Measurements from ENCODE around the gene SFTPA1. TPM values are rescaled to one million over a fixed set of nuclear protein-coding genes. Genes with fewer than 3 reads are reported as not detected.
"Not testable (repeated sequence)": the region's sequence is repeated elsewhere in the genome, so short reads cannot be mapped to it uniquely, and the experiment has no call there.

SFTPA1 gene
- polyA plus RNA-seq, 10 donors = not detected

DNA sequence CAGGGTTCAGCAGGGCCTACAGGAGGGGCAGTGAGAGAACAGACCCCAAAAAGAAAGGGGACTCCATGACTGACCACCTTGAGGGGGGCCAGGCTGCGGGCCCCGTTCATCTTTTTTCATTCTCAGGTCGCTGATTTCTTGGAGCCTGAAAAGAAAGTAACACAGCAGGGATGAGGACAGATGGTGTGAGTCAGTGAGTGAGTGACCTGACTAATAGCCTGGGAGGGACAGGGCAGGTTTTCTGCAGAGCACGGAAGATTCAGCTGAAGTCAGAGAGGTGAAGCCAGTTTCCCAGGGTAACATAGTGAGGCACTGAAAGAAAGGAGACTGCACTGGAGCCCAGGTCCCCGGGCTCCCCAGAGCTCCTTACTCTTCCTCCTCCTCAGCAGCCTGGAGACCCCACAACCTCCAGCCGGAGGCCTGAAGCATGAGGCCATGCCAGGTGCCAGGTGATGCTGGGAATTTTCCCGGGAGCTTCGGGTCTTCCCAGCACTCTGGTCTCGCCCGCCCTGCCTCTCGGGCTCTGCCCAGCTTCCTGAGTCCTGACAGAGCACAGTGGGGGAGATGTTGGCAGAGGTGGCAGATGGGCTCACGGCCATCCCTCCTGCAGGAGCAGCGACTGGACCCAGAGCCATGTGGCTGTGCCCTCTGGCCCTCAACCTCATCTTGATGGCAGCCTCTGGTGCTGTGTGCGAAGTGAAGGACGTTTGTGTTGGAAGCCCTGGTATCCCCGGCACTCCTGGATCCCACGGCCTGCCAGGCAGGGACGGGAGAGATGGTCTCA is 646 bp downstream of the SFTPA1 start:
- DNase-seq = not testable (repeated sequence)

DNA sequence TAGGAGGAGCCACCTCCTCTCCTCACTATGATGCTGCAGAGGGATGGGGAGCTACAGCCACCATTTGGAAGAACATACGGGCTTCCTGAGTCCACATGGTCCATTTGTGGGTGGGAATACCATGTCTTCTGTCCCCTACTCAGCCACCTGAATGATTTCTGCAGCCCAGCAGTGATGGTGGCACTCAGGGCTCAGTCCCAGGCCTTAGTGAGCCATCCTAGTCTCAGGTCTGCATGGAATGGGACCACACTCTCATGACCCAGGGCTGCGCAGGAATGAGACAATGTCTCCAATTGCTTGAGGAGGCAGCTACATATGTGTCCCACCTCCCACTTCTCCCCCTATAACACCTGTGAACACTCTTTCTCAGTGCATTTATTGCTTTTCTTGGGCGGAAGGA is 4.8 kb downstream of the SFTPA1 start:
- no peak for DNase-seq

DNA sequence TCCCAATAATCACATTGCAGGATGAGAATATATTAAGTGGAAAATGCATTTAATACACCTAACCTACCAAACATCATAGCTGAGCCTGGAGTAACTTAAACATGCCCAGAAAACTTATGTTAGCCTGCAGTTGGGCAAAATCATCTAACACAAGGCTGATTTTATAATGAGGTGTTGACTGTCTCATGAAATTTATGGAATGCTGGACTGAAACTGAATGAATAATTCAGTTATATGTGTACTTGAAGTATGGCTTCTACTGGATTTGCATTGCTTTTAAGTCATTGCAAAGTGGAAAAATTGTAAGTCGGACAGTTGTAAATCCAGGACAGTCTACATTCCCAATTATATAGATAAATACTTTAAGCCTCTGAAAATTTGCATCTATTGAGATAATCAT is 5.4 kb downstream of the SFTPA1 start:
- DNase-seq = no peak

DNA sequence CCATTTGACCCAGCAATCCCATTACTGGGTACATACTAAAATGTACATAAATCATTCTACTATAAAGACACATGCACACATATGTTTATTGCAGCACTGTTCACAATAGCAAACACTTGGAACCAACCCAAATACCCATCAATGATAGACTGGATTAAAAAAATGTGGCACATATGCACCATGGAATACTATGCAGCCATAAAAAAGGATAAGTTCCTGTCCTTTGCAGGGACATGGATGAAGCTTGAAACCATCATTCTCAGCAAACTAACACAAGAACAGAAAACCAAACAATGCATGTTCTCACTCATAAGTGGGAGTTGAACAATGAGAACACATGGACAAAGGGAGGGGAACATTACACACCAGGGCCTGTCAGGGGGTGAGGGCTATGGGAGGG is 12.9 kb downstream of the SFTPA1 start:
- not testable (repeated sequence) for DNase-seq

DNA sequence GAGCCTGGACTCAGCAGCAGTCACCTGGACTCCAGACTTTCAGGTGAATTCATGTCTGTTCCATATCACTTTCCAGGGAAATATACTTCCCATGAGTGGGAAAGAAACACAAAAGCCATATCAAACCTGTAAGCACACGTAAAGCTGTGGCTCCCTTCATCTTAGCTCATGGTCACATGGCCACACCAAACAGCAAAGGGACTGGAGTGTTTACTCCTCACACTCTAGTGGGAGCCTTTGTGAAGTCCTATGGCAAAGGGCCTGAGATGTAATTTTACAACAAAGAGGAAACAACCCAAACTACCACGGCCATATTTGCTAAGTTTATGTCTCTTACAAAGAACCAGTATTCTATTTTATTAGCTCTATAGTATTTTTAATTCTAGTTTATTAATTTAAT is 16.3 kb downstream of the SFTPA1 start:
- DNase-seq = no peak

DNA sequence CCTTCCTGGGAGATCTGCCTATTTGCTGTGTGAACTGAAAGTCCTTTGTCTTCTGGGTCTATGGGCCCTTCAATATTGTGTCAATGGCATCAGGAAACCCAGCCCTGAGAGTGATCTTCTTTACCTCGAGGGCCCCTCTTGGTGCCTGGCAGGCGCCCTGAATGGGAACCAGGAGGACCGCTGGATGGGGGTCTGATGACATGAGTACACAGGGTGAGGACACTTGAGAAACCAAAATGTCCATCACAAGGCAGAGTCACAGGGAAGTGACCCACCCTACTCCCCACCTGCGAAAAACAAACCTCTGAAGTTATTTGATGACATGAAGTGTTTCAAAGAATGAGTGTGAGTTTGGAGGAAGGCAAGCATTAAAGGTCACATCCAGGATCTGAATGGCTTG is 17.3 kb downstream of the SFTPA1 start:
- no peak for DNase-seq

DNA sequence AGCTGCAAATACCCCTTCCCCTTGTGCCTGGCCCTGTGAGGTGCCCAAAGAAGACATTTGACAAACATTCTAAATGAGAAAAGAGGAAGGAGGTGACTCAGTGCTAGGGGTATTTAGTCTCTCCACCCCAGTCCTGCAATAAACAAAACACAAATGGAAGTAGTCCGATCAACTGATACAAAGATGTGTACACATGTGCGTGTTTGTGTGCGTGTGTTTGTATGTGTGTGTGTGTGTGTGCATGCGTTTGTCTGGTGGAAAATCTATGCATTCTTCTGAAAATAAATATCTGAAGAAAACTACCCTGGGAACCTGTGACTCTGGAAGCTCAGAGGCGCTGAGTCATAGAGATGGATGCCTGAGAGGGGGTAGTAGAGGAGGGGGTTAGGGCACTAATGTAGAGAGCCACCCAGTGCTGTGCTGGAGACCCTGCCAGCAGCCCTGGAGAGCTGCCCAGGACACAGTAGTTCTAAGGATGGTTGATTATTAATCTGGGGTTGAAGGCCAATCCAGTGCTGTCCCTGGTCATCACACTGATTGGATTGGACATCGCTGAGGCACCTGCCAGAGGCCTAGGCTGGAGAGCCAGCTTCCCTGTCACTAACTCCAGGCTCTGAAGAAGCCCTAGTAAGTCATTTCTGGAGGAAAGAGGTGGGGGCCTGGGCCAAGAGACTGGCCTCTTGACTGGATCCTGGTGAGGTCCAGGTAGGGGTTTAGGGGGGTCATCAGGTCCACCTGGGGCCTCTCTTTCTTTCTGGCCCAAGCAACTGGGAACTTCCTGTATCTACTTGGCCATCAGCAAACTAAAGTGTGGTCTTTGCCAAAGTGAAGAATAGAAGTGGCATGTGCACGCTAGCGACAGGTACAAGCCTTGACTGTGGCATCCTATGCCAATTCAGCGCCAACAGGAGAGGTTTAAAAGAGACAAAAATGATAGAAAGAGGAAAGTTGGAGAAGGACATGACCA is 18.5 kb downstream of the SFTPA1 start:
- DNase-seq = no peak

DNA sequence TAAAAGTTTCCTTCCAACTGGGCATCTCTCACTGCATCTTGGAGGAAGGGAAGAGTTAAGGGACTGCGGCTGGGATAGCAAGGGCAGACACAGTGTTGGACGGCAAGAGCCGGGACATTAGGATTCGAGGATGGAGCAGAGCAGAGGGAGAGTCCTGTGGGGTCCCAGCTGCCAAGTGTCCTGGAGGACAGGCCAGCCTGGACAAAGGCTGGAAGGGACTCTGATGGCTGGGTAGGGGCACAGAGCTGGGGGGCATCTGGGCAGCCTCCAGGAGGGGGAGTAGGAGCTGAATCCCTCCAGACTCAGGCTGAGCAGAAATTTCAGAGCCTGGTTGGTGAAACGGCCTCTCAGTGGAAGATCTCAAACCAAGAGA is 19.2 kb downstream of the SFTPA1 start:
- DNase-seq = no peak

DNA sequence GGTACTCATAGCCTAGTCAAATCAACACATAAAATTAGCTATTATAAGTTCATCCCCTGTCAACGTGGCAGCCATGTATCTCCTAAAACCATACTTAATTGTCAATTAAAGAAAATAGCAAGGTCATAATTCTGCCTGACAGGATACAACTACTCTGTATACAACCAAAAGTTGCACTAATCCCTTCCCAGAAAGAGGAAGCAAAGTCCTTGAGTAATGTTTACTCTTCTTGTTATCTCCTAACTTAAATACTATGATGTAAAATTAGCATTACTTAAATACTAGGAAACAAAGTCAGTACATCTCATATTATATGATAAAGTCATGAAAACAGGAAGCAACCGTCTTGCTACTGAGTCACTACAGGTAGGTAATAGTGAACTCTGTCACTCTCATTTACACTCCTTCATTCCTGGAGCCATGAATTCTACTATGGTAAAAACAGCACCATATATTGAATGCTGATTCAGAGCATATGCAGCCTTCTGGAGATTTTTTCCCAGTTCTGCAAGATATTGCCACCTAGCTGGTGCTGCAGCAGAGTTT is 26.0 kb downstream of the SFTPA1 start:
- DNase-seq = not testable (repeated sequence)

DNA sequence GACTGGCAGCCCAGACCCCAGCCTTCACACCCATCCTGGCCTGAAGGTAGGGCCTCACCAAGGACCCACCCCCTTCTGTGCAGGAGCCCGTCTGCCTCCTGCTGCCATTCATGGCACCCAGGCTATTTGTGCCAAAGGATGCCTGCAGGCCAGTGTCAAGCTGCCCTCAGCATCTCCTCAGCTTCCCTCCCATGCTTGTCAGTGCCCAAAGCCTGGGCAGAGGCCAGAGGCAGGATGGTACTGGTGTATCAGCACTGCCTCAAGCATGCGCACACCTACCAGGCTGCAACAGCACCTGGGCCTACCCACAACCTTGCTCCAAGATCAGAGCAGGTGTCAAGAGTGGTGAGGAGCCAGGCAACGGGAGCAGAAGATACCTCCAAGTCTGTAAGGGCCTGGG is 27.6 kb downstream of the SFTPA1 start:
- no peak for DNase-seq

DNA sequence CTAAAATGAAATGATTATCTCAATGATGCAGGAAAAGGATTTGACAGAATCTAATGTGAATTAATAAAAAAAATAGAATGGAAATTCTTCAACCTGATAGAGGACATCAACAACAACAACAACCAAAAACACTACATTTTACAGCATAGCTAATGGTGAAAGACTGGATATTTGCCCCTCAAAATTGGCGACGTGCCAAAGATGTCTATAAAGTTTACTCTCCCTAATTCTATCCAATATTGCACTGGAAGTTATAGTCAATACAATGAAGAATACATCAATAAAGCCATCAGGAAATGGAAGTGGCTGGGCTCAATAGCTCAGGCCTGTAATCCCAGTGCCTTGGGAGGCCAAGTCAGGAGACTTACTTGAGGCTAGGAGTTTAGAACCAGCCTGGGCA is 42.0 kb downstream of the SFTPA1 start:
- not testable (repeated sequence) for DNase-seq

DNA sequence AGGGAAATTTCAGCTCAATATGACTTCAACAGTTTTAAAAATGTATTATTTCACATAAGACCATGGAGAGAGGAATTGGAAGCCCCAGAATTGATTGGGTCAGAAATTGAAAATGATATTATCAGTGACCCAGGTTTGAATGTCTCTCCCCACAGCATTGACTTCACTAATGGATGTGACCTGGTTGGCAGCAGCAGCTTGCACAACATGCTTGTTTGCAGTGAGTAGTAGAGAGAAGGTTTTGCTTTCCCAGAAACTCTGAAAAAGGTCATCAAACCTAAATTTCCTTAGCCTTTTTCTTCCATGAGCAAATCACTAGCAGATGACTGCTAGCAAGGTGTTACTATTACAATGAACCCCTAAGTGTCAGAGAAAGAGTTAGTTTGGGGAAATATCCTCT is 52.5 kb downstream of the SFTPA1 start:
- DNase-seq = not testable (repeated sequence)

DNA sequence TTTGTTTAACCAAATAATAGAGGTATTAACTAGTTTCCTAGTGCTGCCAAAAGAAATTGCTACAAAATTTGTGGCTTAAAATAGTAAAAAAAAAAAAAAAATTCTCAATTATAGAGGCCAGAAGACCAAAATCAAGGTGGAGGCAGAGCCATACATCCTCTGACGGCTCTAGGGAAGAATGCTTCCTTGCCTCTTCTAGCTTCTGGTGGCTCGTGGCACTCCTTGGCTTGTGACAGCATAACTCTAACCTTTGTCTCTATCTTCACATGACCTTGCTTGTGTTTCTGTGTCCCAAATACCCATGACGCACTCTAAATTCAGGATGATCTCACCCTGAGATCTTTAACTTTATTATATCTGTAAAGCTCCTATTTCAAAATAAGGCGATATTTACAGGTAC is 53.9 kb downstream of the SFTPA1 start:
- DNase-seq = not testable (repeated sequence)

Other genes starting within 250 kb of the SFTPA1 start
- gene ZCCHC24, start 165.3 kb upstream of the SFTPA1 start, polyA plus RNA-seq (ENCODE audit: insufficient read length in 10 of 10) = 10 to 100 TPM; 52.3 to 71.5 (median 59.3) TPM
- gene EIF5AL1, start 98.4 kb upstream of the SFTPA1 start, polyA plus RNA-seq (ENCODE audit: insufficient read length in 10 of 10) = 1 to 10 TPM in 8 of 10 donors, under 1 TPM in 1, not detected in 1; 0.11 to 4.1 (median 2.8) TPM
- under 1 TPM in 2 of 10 donors, not detected in 8; 0.10 to 0.50 TPM for gene SFTPA2, start 50.5 kb upstream of the SFTPA1 start, polyA plus RNA-seq (ENCODE audit: insufficient read length in 10 of 10)
- gene NUTM2B, start 92.3 kb downstream of the SFTPA1 start, polyA plus RNA-seq (ENCODE audit: insufficient read length in 10 of 10) = 1 to 10 TPM; 1.1 to 3.9 (median 2.5) TPM
- gene NUTM2E, start 215.8 kb downstream of the SFTPA1 start, polyA plus RNA-seq (ENCODE audit: insufficient read length in 10 of 10) = under 1 TPM in 2 of 10 donors, not detected in 8; 0.42 to 0.50 TPM

Measured in muscle of back (tissue), 11 donors.